ENCODE data around the gene NCR3LG1. TPM values are rescaled to one million over a fixed set of nuclear protein-coding genes. Genes with fewer than 3 reads are reported as not detected.

The NCR3LG1 gene
- polyA plus RNA-seq, 2 of the 4 experiments (the other 2 are of a cell fraction): 1.1 to 2.4 TPM

DNA sequence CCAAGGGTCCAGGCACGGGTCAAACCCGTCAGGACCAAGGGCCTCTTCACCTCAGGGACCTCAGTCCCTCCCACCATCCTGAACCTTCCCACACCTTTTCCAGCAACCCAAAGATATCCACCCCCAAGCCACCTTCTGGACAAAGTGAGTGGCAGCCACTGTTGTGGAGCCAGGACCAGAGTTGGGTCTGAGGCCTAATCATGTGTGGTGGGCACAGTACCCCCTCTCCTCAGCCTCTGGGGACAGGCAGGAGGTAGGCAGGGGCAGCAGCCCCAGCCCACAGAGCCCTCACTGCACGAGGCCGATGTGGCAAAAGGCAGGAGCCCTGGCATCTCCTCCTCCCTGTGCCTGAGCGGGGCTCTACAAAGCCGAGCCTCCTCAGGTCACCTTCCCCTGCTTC lies 34.3 kb downstream of the NCR3LG1 start:
- DNase-seq (ENCODE audit: low read depth in 1 of 2, low spot score in 1 of 2): no peak
- H3K27ac ChIP-seq: no peak overlapping the region; a peak in 1 of 6 replicates
- 40% methylated on average over 6 of the region's 6 CpGs for WGBS (ENCODE audit: missing lambda C conversion rate)
- no peak overlapping the region for H3K4me3 ChIP-seq
- TF ChIP-seq ZC3H11A (IDR thresholded peaks at IDR 0.05): no peak
- TF ChIP-seq HOXA7 (CRISPR knock-in tag; IDR thresholded peaks at IDR 0.05): no peak
- TF ChIP-seq EP300 (IDR thresholded peaks at IDR 0.05): no peak
- TF ChIP-seq ESRRA (IDR thresholded peaks at IDR 0.05; ENCODE audit: borderline replicate concordance, low read length): no peak
- TF ChIP-seq PHF8 (IDR thresholded peaks at IDR 0.05; ENCODE audit: borderline replicate concordance, low read depth): no peak
- no peak for TF ChIP-seq NR3C1 (IDR thresholded peaks at IDR 0.05)
- TF ChIP-seq EHMT2 (IDR thresholded peaks at IDR 0.05; ENCODE audit: low read depth): no peak
- no peak for TF ChIP-seq CBX2 (IDR thresholded peaks at IDR 0.05; ENCODE audit: borderline replicate concordance, low read depth)
- no peak for TF ChIP-seq POLR2A (IDR thresholded peaks at IDR 0.05; ENCODE audit: low read length)
- TF ChIP-seq, protein P1, sequence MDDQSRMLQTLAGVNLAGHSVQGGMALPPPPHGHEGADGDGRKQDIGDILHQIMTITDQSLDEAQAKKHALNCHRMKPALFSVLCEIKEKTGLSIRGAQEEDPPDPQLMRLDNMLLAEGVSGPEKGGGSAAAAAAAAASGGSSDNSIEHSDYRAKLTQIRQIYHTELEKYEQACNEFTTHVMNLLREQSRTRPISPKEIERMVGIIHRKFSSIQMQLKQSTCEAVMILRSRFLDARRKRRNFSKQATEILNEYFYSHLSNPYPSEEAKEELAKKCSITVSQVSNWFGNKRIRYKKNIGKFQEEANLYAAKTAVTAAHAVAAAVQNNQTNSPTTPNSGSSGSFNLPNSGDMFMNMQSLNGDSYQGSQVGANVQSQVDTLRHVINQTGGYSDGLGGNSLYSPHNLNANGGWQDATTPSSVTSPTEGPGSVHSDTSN (IDR thresholded peaks at IDR 0.05): no peak
- TF ChIP-seq, protein P2, sequence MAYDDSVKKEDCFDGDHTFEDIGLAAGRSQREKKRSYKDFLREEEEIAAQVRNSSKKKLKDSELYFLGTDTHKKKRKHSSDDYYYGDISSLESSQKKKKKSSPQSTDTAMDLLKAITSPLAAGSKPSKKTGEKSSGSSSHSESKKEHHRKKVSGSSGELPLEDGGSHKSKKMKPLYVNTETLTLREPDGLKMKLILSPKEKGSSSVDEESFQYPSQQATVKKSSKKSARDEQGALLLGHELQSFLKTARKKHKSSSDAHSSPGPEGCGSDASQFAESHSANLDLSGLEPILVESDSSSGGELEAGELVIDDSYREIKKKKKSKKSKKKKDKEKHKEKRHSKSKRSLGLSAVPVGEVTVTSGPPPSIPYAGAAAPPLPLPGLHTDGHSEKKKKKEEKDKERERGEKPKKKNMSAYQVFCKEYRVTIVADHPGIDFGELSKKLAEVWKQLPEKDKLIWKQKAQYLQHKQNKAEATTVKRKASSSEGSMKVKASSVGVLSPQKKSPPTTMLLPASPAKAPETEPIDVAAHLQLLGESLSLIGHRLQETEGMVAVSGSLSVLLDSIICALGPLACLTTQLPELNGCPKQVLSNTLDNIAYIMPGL (CRISPR knock-in tag; IDR thresholded peaks at IDR 0.05; ENCODE audit: borderline replicate concordance): no peak
- TF ChIP-seq TP53 (CRISPR knock-in tag; IDR thresholded peaks at IDR 0.05): no peak
- CTCF ChIA-PET: interaction anchor here (1.0 to 21.5 kb wide), 10 partner anchors 8 to 156 kb away, joined by 3 to 1119 read pairs (median 7); no protein-coding TSS in a partner anchor
- no peak overlapping the region for H3K4me2 ChIP-seq
- no peak for FAIRE-seq
- 0 out of 3 replicates have a peak, but pooled peaks cover 3% of the 10 kb centered on the region for H3K4me1 ChIP-seq
- H3K9me3 ChIP-seq: no peaks in the 10 kb centered on the region
- POLR2A ChIA-PET: no interaction called here
- no peak for ATAC-seq

DNA sequence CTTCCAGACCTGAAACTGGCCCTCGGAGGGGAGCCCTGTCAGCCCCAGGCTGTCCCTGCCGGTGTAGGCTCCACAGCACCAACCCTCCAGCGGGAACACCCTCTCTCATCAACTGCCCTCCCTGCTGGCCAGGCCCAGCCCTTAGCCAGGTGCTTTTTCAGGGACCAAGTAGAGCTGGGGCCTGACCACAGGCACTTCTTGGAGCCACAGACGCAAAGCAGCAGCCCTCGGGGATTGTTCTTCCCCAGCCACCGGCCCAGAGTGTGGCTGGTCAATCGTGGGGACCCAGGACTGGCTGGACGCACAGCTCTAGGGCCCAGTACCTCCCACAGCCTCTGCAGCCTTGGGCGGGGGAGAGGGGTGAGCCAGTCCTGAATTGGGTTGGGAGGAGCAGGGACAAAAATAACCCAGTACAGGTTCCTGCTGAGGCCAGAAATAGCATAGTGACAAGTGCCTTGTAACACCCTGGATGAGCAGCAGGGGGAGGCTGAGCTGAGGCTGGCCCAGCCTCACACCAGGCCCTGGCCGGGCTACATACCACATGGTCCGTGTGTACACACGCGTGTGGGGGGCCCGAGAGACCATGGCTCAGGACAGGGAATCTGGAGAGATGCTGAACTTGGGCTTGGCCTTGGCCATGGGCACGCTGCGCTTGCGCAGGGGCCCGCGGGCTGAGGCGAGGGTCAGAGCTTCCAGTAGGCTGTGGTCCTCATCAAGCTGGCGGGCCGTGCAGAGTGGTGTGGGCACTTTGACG lies 34.9 kb downstream of the NCR3LG1 start:
- DNase-seq (ENCODE audit: low read depth in 1 of 2, low spot score in 1 of 2): peak; percentile 65 to 69
- no peaks in the 10 kb centered on the region for H3K9me3 ChIP-seq
- CTCF ChIA-PET: interaction anchor here (0.9 to 21.5 kb wide), 14 partner anchors 9 to 157 kb away, joined by 3 to 1119 read pairs (median 4); no protein-coding TSS in a partner anchor
- H3K4me2 ChIP-seq: no peak overlapping the region
- 0 out of 3 replicates have a peak, but pooled peaks cover 3% of the 10 kb centered on the region for H3K4me1 ChIP-seq
- no peak overlapping the region; a peak in 1 of 6 replicates for H3K27ac ChIP-seq
- peak; percentile 66 to 84 for ATAC-seq
- POLR2A ChIA-PET: no interaction called here
- TF ChIP-seq RAD21 (conservative IDR thresholded peaks at IDR 0.05 in 1 of 2, IDR thresholded peaks at IDR 0.05 in 1 of 2): peak; percentile 51 to 61
- TF ChIP-seq, protein P3, sequence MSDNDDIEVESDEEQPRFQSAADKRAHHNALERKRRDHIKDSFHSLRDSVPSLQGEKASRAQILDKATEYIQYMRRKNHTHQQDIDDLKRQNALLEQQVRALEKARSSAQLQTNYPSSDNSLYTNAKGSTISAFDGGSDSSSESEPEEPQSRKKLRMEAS (IDR thresholded peaks at IDR 0.05): peak; percentile 59
- no peak for TF ChIP-seq MYC (IDR thresholded peaks at IDR 0.05; ENCODE audit: borderline replicate concordance, low read length)
- no peak for TF ChIP-seq ZFP36 (IDR thresholded peaks at IDR 0.05; ENCODE audit: borderline replicate concordance, partially characterized antibody)
- TF ChIP-seq SMC3 (IDR thresholded peaks at IDR 0.05): peak; percentile 66
- TF ChIP-seq, protein P4, sequence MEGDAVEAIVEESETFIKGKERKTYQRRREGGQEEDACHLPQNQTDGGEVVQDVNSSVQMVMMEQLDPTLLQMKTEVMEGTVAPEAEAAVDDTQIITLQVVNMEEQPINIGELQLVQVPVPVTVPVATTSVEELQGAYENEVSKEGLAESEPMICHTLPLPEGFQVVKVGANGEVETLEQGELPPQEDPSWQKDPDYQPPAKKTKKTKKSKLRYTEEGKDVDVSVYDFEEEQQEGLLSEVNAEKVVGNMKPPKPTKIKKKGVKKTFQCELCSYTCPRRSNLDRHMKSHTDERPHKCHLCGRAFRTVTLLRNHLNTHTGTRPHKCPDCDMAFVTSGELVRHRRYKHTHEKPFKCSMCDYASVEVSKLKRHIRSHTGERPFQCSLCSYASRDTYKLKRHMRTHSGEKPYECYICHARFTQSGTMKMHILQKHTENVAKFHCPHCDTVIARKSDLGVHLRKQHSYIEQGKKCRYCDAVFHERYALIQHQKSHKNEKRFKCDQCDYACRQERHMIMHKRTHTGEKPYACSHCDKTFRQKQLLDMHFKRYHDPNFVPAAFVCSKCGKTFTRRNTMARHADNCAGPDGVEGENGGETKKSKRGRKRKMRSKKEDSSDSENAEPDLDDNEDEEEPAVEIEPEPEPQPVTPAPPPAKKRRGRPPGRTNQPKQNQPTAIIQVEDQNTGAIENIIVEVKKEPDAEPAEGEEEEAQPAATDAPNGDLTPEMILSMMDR (IDR thresholded peaks at IDR 0.05): peak; percentile 46
- 69% methylated on average over 17 of the region's 23 CpGs for WGBS (ENCODE audit: missing lambda C conversion rate)
- FAIRE-seq: no peak
- H3K4me3 ChIP-seq: no peak overlapping the region

All from A549 (cell line).